Measurements from ENCODE around the gene PPP2CA.

The PPP2CA gene

DNA sequence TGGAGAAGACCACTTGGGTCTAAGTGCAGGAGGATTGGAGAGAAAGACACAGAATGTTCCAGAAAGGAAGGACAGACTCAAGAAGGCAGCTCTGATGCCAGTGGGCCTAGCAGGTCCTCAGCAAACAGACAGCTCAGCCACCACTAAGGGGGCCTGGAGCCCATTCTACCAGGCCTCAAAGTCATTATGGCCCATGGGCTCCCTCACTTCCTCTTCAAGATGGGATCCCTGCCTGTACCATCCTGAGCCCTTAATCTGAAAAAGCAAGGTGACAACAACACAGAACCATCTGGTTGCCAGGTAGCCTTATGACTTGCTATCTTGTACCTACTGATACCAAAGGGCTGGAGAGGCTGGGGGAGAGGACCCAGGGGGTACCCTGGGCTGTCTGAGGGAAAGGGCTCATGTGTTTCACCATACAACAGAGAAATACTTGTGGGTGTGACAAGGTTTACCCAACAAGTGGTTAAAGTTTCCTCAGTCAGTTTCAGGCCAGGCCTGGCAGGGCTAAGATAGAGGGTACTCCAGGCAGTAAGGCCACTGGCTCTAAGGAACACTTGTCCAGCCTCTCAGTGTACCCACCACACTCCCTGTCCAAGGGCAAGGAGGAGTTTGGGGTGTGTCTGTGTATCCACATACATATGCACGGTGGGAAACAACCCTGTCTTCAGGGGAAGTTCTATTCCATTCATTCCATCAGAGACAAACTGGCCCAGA is 80.7 kb downstream of the PPP2CA start:
- no peak overlapping the region for H3K4me3 ChIP-seq (ENCODE audit: low read depth, low read length)
- no peaks in the 10 kb centered on the region for H3K27me3 ChIP-seq (replicated peaks)
- in situ Hi-C loops (cut with HindIII; ENCODE audit: low pct_ligation_motif_present, low sequenced_read_pairs) = loop anchor here (25.0 kb wide), 1 partner anchor 108 kb away; no protein-coding TSS in a partner anchor
- no peak for DNase-seq
- TF ChIP-seq, protein P1, sequence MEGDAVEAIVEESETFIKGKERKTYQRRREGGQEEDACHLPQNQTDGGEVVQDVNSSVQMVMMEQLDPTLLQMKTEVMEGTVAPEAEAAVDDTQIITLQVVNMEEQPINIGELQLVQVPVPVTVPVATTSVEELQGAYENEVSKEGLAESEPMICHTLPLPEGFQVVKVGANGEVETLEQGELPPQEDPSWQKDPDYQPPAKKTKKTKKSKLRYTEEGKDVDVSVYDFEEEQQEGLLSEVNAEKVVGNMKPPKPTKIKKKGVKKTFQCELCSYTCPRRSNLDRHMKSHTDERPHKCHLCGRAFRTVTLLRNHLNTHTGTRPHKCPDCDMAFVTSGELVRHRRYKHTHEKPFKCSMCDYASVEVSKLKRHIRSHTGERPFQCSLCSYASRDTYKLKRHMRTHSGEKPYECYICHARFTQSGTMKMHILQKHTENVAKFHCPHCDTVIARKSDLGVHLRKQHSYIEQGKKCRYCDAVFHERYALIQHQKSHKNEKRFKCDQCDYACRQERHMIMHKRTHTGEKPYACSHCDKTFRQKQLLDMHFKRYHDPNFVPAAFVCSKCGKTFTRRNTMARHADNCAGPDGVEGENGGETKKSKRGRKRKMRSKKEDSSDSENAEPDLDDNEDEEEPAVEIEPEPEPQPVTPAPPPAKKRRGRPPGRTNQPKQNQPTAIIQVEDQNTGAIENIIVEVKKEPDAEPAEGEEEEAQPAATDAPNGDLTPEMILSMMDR (IDR thresholded peaks at IDR 0.05; ENCODE audit: low read depth, low read length, missing control alignments) = no peak
- no peak overlapping the region for H3K27ac ChIP-seq
- H3K36me3 ChIP-seq (replicated peaks) = peaks cover 58% of the 10 kb centered on the region

Data from brain microvascular endothelial cell (primary cell).